ENCODE measurements around the gene SLA2. TPM values are rescaled to one million over a fixed set of nuclear protein-coding genes. Genes with fewer than 3 reads are reported as not detected.

SLA2 gene
- total RNA-seq, 1 experiment from 2014 or later = 0.13 TPM

DNA sequence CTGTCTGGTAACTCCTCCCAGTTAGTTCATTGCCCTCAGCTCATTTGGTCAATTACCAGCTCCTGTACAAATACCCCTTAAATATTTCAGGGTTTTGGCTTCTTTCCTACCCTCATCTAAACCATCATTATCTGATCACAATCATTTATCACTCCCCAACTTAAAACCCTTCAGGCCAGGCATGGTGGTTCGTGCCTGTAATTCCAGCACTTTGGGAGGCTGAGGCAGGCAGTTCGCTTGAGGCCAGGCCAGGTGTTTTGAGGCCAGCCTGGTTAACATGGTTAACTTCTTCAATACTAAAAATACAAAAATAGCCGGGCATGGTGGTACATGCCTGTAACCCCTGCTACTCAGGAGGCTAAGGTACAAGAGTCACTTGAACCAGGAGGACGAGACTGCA, 63.2 kb downstream of the SLA2 start:
- BruUV-seq (replicated peaks) = no TSS peak
- Histone ChIP-seq H3K4me1 (ENCODE audit: control insufficient read depth, insufficient read depth, low read length) (peaks cover 5% of the 10 kb centered on the region; the same call in 1 of the 2 replicates), H3K9me3 (ENCODE audit: control insufficient read depth, insufficient read depth, low read depth, low read length) (no peaks in the 10 kb centered on the region), H3K36me3 (ENCODE audit: control insufficient read depth, insufficient read depth, low read length) (no peaks in the 10 kb centered on the region), H3K4me3 (ENCODE audit: low read depth in 2 of 2, low read length in 2 of 2) (no peak overlapping the region), H3K27ac (ENCODE audit: low read length) (no peak overlapping the region), H3K27me3 (ENCODE audit: control insufficient read depth, insufficient read depth, low read length) (no peaks in the 10 kb centered on the region)
- no peak for DNase-seq (ENCODE audit: low read depth, low spot score)
- TF ChIP-seq SIN3A (IDR thresholded peaks at IDR 0.05; ENCODE audit: borderline replicate concordance, insufficient read depth, low read depth, low read length) (no peak), POLR2AphosphoS5 (IDR thresholded peaks at IDR 0.05; ENCODE audit: low read depth, low read length) (no peak), TCF7L2 (IDR thresholded peaks at IDR 0.05; ENCODE audit: low read depth, low read length) (no peak), REST (IDR thresholded peaks at IDR 0.05; ENCODE audit: insufficient read depth in 1 of 2, low read depth in 2 of 2, low read length in 1 of 2) (no peak)
- TF ChIP-seq, protein P1, sequence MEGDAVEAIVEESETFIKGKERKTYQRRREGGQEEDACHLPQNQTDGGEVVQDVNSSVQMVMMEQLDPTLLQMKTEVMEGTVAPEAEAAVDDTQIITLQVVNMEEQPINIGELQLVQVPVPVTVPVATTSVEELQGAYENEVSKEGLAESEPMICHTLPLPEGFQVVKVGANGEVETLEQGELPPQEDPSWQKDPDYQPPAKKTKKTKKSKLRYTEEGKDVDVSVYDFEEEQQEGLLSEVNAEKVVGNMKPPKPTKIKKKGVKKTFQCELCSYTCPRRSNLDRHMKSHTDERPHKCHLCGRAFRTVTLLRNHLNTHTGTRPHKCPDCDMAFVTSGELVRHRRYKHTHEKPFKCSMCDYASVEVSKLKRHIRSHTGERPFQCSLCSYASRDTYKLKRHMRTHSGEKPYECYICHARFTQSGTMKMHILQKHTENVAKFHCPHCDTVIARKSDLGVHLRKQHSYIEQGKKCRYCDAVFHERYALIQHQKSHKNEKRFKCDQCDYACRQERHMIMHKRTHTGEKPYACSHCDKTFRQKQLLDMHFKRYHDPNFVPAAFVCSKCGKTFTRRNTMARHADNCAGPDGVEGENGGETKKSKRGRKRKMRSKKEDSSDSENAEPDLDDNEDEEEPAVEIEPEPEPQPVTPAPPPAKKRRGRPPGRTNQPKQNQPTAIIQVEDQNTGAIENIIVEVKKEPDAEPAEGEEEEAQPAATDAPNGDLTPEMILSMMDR (IDR thresholded peaks at IDR 0.05) = no peak
- no peak for ATAC-seq
- CTCF ChIA-PET = no interaction called here
- POLR2A ChIA-PET = interaction anchor here (0.6 kb wide), 1 partner anchor 118 kb away, joined by 5 read pairs; no protein-coding TSS in a partner anchor
- in situ Hi-C loops (cut with HindIII; ENCODE audit: low pct_unique_long_range_greater_than_20kb, low sequenced_read_pairs) = no loop called here
- intact Hi-C loops (cut with micrococcal nuclease; ENCODE audit: unreplicated experiment) = no loop called here

GRCh38 chr20:36582322-36582721, 63.7 kb downstream of the SLA2 start:
- Histone ChIP-seq H3K36me3 (ENCODE audit: control insufficient read depth, insufficient read depth, low read length) (no peaks in the 10 kb centered on the region), H3K4me1 (ENCODE audit: control insufficient read depth, insufficient read depth, low read length) (peaks cover 5% of the 10 kb centered on the region; the same call in 1 of the 2 replicates), H3K9me3 (ENCODE audit: control insufficient read depth, insufficient read depth, low read depth, low read length) (no peaks in the 10 kb centered on the region), H3K27me3 (ENCODE audit: control insufficient read depth, insufficient read depth, low read length) (no peaks in the 10 kb centered on the region), H3K27ac (ENCODE audit: low read length) (no peak overlapping the region), H3K4me3 (ENCODE audit: low read depth in 2 of 2, low read length in 2 of 2) (no peak overlapping the region)
- ATAC-seq (no peak), DNase-seq (ENCODE audit: low read depth, low spot score) (no peak)
- no peak for TF ChIP-seq POLR2AphosphoS5 (IDR thresholded peaks at IDR 0.05; ENCODE audit: low read depth, low read length)
- no peak for TF ChIP-seq TCF7L2 (IDR thresholded peaks at IDR 0.05; ENCODE audit: low read depth, low read length)
- TF ChIP-seq REST (IDR thresholded peaks at IDR 0.05; ENCODE audit: insufficient read depth in 1 of 2, low read depth in 2 of 2, low read length in 1 of 2) = no peak
- TF ChIP-seq, protein P1 (IDR thresholded peaks at IDR 0.05) = no peak
- no peak for TF ChIP-seq SIN3A (IDR thresholded peaks at IDR 0.05; ENCODE audit: borderline replicate concordance, insufficient read depth, low read depth, low read length)
- intact Hi-C loops (cut with micrococcal nuclease; ENCODE audit: unreplicated experiment) = no loop called here
- BruUV-seq (replicated peaks) = no TSS peak
- ChIA-PET CTCF (no interaction called here), POLR2A (no interaction called here)
- in situ Hi-C loops (cut with HindIII; ENCODE audit: low pct_unique_long_range_greater_than_20kb, low sequenced_read_pairs) = no loop called here
